Measurements from ENCODE around the gene MLF2.

Gene MLF2

GRCh38 chr12:6770600-6770999, 17.7 kb upstream of the MLF2 start (continued):
- TF ChIP-seq TSHZ2 (CRISPR knock-in tag; IDR thresholded peaks at IDR 0.05) (no peak), ZNF8 (CRISPR knock-in tag; IDR thresholded peaks at IDR 0.05) (no peak)

GRCh38 chr12:6770094-6770493, 17.2 kb upstream of the MLF2 start:
- ATAC-seq: no peak
- no peak for TF ChIP-seq PPARA (CRISPR knock-in tag; IDR thresholded peaks at IDR 0.05; ENCODE audit: borderline replicate concordance)
- TF ChIP-seq TOX (CRISPR knock-in tag; IDR thresholded peaks at IDR 0.05; ENCODE audit: borderline replicate concordance): no peak
- TF ChIP-seq PATZ1 (CRISPR knock-in tag; IDR thresholded peaks at IDR 0.05; ENCODE audit: borderline replicate concordance): no peak
- TF ChIP-seq RARB (CRISPR knock-in tag; IDR thresholded peaks at IDR 0.05): no peak
- TF ChIP-seq ZFP3 (CRISPR knock-in tag; IDR thresholded peaks at IDR 0.05): no peak
- TF ChIP-seq ZC3H10 (CRISPR knock-in tag; IDR thresholded peaks at IDR 0.05): no peak
- no peak for TF ChIP-seq OSR1 (CRISPR knock-in tag; IDR thresholded peaks at IDR 0.05)
- TF ChIP-seq ARNTL (CRISPR knock-in tag; IDR thresholded peaks at IDR 0.05; ENCODE audit: borderline replicate concordance, low read depth): no peak
- no peak for TF ChIP-seq ZNF565 (CRISPR knock-in tag; conservative IDR thresholded peaks at IDR 0.05; ENCODE audit: low read depth)
- TF ChIP-seq ESRRG (CRISPR knock-in tag; IDR thresholded peaks at IDR 0.05): no peak
- TF ChIP-seq CSRNP3 (CRISPR knock-in tag; IDR thresholded peaks at IDR 0.05): no peak
- TF ChIP-seq ZFP30 (CRISPR knock-in tag; IDR thresholded peaks at IDR 0.05): no peak
- TF ChIP-seq BACH2 (CRISPR knock-in tag; IDR thresholded peaks at IDR 0.05; ENCODE audit: borderline replicate concordance): no peak
- TF ChIP-seq GLIS3 (CRISPR knock-in tag; IDR thresholded peaks at IDR 0.05): no peak

- no peak for TF ChIP-seq GLIS3 (CRISPR knock-in tag; IDR thresholded peaks at IDR 0.05)
- no peak for TF ChIP-seq ZNF70 (CRISPR knock-in tag; IDR thresholded peaks at IDR 0.05)
- TF ChIP-seq TOX (CRISPR knock-in tag; IDR thresholded peaks at IDR 0.05; ENCODE audit: borderline replicate concordance): no peak
- no peak for TF ChIP-seq CSDC2 (CRISPR knock-in tag; IDR thresholded peaks at IDR 0.05)
- no peak for TF ChIP-seq CSRNP3 (CRISPR knock-in tag; IDR thresholded peaks at IDR 0.05)
- no peak for TF ChIP-seq ZC3H10 (CRISPR knock-in tag; IDR thresholded peaks at IDR 0.05)
- TF ChIP-seq PATZ1 (CRISPR knock-in tag; IDR thresholded peaks at IDR 0.05; ENCODE audit: borderline replicate concordance): no peak
- TF ChIP-seq CREB5 (CRISPR knock-in tag; IDR thresholded peaks at IDR 0.05; ENCODE audit: low read depth): no peak
- ATAC-seq: no peak
Observed at GRCh38 chr12:6769666-6770065, 16.7 kb upstream of the MLF2 start.
